GM19035 (cell line): ENCODE data around the gene NT5C1B.

Experiments
- ATAC-seq: cut with Tn5 transposase; IDR thresholded peaks from one replicate; pipeline ENCODE4 v1.9.1; 2021; ENCODE audit not compliant: unreplicated experiment

The NT5C1B gene

DNA sequence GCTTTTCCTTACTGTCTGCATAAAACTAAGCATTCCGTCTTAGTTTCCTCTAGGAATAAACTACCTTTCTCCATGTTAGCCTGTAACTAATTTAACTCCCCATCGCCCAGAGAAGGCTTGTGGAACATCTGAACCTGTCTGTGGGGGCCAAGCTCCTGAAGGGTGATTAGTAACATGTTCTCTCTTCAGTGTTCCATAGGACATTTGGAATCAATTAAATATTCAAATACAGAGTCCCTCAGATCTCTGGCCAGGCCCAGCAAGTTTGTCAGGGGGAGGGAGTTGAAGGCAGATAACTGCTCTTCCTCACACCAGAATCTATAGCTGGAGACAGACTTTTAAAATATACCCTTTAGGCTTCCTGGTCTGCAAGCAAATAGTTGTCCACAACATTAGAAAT is 37.7 kb downstream of the NT5C1B start:
- no peak for ATAC-seq

- ATAC-seq: no peak
These were observed 38.2 kb downstream of the NT5C1B start for GRCh38 chr2:18551169-18551568.

GRCh38 chr2:18550433-18550832 is 38.9 kb downstream of the NT5C1B start:
- ATAC-seq: no peak

- ATAC-seq: no peak
These were observed 40.3 kb downstream of the NT5C1B start for GRCh38 chr2:18549083-18549482.

DNA sequence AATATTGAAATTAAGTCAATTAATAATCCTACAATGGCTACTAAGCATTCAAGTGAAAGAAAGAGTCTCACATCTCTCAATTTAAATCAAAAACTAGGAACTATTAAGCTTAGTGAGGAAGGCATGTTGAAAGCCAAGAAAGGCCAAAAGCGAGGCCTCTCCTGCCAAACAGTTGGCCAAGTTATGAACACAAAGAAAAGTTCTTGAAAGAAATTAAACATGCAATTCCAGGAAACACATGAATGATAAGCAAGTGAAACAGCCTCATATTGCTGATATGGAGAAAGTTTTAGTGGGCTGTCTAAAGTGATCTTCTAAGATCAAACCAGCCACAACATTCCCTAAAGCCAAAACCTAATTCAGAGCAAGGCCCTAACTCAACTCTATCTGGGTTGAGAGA is 40.7 kb downstream of the NT5C1B start:
- no peak for ATAC-seq

- no peak for ATAC-seq
These were observed 42.8 kb downstream of the NT5C1B start for GRCh38 chr2:18546567-18546966.

- ATAC-seq: no peak
These were observed 44.0 kb downstream of the NT5C1B start for GRCh38 chr2:18545384-18545783.

DNA sequence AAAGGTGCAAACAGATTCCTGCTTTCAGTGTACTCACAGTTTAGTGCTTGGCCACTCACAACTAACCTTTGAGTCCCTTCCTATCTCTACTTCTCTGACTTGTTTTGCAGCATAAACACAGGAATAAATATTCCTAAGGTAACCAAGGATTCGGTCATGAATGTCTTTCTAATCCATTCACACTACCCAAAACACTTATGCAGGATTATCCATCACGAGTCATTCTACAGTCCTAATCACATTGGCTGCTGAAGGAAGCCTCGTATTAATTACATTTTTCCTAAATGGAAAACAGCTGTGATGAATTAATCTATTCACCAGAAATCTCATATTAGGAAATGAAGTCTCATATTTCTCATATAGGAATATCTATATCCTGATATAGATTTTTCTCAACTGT is 45.2 kb downstream of the NT5C1B start:
- no peak for ATAC-seq

GRCh38 chr2:18540872-18541271 is 48.5 kb downstream of the NT5C1B start:
- ATAC-seq: no peak

GRCh38 chr2:18536697-18537096 is 52.7 kb downstream of the NT5C1B start:
- ATAC-seq: no peak

DNA sequence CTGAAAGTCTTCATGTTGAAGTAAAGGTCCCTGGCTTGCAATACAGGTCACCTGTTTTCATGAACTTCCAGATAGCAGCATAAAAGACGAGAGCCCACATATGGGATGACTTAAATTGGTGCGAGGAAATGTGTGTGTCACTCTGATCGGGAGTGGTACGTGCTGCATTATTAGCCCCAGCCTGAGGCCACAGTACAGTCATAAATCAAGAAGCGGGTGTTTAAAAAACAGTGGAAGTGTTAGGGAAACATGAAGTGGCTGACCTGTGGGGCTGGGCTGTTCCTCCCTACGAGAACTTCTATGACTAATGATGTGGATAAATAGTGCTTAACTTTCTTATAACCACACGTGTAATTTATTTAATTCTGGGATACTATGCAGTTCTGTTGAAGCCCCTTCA is 53.3 kb downstream of the NT5C1B start:
- ATAC-seq: no peak

GRCh38 chr2:18531194-18531593 is 58.2 kb downstream of the NT5C1B start:
- no peak for ATAC-seq

DNA sequence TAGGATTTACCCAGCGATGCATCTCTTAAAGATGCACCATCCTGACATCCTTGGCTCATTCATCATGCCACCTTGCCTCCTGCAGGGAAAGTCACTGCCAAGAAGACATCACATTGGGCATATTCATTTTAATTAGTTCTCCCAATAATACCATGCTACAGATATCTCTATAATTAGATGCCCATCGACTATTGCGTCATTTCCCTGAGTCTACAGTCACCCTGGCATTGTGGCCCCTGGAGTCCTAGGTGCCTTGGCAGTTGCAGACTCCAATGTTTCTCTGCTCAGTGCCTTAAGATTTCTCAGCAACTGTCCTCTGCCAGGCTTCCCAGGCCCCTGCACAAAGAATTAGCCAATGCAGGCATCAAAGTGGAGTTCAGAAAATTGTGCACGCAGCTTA is 61.5 kb downstream of the NT5C1B start:
- ATAC-seq: no peak

DNA sequence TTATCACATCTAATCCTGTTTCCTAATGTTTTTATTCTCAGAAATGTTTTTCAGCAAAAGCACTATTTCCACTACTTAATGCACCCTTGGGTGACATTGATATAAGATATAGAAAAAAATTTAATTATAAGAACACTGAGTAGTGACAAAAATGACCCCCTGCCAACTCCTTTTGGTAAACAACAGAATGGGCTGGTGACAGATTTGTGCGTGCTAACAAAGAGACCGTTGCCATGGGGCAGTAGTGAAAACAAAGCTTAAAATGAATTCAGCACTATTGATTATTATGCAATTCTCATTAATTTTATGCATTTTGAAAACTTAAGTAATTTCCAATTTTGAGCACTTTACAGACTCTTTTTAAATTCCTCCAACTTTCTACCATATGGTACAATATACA is 62.0 kb downstream of the NT5C1B start:
- no peak for ATAC-seq

DNA sequence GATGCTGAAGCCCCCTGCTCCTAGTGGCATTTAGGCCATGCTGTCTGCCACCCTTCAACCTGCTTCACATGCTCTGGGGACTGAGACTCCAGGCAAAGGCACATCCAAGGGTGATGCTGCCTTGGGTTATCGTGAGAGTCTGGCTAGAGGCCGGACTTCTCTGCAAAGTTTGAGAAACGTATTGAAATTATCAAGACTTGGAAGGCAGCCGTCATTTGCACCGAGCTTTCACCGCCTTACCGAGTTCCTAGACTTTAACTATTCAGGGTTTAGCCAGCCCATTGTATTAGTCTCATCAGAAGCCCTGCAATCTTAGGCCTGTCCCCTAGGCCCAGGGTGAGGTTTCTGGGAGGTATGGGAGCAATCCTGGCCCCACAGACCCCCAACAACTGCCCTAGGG is 62.9 kb downstream of the NT5C1B start:
- ATAC-seq: no peak

DNA sequence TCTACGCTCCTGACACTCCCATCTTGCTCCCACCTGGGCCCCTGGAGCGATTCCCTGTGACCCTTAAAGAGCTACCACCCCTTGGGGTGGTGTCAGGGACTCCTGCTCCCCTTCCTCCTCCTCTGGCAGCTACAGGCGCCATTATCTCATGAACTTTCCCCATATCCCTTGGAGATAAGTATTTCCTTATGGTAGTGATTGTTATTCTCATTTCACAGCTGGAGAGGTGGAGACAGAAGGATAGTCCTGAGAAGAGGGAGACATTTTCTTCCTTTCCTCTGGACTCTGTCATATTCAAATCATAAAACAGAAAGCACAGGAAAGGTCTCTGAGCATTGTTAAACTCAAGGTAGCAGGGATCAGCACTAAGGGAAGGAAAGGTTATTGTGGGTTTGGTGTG is 63.5 kb downstream of the NT5C1B start:
- ATAC-seq: no peak

GRCh38 chr2:18525236-18525635 is 64.1 kb downstream of the NT5C1B start:
- no peak for ATAC-seq

GRCh38 chr2:18522484-18523146 is 66.8 kb downstream of the NT5C1B start:
- no peak for ATAC-seq

DNA sequence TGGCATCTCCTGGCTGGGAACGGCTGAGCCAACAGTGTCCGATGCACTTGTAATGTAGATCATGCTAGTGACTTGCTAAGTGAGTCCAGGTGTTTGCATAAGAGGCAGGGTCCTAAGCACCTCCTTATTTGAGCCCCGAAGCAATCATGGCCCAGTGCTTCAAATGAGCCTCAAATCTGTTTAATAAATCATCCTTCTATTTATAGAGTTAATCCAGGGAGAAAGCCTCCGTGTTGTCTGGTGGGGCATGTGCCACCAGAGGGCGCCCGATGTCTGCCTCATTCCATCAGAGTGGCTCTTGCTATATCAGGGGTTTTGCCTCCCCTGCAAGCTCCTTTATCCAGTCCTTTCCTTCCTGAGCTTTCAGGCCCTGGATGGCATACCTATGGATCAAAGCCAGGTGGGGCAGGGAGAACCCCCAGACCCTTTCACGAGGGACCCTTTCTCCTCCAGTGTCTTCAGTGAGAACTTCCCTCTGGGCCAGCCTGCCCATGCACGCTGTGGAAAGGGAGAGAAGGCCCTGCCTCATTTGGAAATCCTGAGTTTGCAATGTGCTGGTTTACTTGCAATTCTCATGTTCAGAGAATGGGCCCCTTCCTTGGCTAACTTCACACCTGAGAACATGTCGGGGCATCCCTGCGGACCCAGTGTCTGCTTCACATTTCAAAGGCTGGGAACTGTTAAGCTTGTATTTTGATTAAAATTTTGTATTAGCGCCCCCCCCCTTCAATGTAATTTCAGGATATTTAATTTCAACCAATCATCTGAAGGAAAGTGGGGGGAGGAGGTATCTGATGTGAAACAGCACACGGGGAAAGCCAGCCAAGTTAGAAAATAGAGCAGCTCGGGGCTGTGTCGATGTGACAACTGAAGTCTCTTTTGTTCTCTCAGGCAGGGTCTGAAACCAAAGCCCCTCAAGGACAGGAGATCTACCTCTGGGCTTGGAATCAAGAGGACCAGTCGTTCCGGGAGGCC is 68.6 kb downstream of the NT5C1B start:
- ATAC-seq: peak; percentile 81

DNA sequence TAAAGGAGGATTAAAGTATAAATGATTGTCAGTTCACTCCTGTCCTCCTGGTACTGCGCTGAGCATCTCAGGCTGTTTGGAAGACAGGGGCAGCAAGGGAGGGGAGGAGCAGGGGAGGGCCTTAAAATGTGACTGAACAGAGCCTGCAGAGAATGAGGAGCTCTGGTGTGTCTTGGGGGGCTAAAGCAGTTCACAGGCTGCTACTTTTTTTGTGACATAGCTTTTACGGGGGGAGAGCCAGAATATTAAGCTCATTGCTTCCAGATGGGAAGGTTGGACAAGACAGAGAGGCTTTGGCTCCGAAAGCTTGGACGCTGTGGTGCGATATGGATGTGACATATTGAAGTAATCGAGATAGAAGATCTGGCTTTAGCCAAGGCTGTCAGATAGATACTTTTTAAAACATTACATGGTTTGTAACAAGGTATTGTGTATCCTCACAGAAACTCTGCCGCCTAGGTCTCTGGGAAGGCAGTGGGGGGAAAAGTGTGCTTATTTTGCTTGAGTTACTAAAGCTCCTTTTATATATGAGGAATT is 69.4 kb downstream of the NT5C1B start:
- no peak for ATAC-seq

DNA sequence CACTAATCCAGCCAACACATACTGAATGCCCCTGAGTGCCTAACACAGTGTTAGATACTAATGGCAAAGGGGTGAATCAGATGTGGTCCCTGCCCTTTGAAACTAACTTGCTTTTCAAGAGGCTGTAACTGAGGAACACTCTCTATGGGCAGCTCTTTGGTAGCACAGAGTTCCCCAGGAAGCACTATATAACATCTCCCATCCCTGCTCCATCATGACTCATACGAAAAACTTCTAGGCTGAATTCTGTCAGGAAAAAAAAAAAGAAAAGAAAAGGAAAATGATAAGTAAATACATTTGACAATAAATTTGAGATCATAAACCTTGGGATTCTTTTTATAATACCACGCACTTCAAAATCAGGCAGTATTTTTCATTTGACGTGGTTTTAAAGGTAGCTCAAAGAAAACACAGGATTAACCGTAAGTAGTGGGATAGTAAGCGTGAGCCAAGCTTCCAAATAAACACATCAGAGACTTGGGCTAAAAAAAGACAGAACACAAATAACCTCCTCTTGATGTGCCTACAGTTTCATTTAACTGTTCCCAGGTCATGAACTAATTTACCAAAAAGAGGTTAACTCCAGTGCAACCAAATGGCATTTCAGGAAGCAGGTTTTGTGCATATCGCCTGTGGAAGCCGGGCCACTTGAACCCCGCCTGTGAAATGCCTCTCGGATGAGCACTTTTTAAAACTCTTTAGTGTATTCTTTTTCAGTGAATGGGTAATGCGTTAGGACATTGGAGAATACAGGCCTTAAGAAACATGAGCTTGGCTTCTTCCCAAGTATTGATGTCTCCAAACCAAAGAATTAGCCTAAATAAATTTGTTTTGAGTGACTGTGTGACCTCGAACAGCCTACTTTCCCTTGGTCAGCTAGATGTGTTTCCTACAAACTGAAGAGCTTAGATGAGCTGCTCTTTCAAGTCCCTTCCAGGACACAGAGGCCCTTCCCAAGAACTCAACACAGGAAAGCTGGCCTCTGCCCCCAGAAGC is 71.0 kb downstream of the NT5C1B start:
- ATAC-seq: no peak
